Measurements from ENCODE around the gene LIN7A.

The LIN7A gene

GRCh38 chr12:80937391-80938238, at the start of gene LIN7A:
Gene LIN7A (minus strand): TSS chr12:80937934. CDS start chr12:80937722, 212 bp downstream.
- no peak for DNase-seq

DNA sequence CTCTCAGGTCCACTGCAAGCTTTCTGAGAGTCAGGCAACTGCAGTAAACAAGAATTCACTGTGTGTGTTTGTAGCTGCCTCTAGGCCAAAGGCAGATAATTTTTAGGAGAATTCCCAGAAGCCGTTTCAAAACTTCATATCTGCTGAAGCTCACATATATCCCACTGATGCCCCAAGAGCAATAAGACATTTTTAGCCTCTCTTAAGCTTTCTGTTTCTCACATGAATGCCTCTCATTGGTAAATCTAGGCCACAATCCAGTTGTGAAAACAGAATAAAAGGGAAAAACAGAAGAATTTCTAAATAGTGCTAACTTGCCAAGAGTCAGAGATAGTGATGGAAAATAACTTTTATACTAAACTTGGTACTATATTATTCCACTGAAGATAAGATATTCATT, 48.5 kb upstream of the LIN7A start:
- no peak for DNase-seq

DNA sequence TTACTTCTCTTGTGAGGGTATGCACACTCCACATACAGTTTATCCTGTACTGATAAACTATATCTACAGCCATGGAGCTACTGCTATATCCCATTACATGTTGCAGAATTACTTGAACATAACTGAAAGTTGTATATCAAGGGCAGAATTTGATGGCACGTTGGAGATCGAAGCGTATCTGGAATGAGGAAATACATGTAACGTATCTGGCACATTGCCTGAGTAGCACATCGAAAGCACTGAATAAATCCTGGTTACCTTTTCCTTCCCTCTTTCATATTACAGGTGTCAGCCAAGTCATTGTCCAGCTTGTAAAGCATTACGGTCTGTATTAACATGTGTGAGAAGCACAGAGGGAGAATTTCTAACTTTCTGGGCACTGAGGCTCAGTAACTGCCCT, 42.1 kb upstream of the LIN7A start:
- no peak for DNase-seq

GRCh38 chr12:80979251-80979650, 41.5 kb upstream of the LIN7A start:
- no peak for DNase-seq

- no peak for DNase-seq
Measured at GRCh38 chr12:80977346-80977745, 39.6 kb upstream of the LIN7A start.

DNA sequence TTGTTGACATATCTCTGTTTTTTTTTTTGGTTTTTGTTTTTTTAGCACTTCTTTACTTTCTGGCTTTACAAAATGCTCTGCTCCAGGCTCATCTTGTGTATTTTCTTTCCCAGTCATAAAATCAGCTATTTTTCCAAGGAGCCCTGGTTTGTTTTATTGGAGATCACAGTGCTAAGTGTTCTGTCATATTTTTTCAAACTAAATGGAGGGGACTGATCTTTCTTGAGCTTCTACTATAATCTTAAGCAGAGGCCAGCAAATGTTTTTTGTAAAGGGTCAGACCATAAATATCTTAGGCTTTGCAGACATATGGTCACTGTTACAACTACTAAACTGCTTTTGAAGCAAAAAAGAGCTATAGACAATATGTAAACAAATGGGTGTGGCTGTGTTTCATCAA, 30.6 kb upstream of the LIN7A start:
- DNase-seq: no peak

DNA sequence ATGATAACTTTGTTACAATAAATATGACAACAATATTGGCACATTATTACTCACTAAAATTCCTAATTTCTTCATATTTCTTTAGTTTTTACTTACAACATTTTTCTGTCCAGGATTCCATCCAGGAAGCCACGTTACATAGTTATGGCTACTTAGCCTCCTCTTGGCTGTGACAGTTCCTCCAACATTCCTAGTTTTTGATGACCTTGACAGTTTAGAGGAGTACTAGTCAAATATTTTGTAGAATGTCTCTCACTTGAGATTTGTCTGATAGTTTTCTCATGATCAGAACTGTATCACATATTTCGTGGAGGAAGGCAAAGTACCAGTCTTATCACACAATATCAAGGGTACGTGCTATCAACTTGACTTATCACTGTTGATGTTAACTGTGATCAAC, 29.8 kb upstream of the LIN7A start:
- no peak for DNase-seq

DNA sequence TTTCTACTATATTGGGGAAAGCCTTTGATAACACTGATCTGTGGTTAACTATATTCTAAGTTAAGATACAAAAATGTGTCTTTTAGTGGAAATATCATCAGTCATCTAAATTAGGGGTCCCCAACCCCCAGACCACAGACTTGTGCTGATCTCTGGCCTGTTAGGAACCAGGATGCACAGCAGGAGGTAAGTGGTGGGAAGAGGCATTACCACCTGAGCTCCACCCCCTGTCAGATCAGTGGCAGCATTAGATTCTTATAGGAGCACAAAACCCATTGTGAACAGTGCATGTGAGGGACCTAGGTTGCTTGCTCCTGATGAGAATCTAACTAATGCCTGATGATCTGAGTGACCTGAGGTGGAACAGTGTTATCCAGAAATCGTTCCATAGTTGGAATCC, 28.3 kb upstream of the LIN7A start:
- DNase-seq: no peak

DNA sequence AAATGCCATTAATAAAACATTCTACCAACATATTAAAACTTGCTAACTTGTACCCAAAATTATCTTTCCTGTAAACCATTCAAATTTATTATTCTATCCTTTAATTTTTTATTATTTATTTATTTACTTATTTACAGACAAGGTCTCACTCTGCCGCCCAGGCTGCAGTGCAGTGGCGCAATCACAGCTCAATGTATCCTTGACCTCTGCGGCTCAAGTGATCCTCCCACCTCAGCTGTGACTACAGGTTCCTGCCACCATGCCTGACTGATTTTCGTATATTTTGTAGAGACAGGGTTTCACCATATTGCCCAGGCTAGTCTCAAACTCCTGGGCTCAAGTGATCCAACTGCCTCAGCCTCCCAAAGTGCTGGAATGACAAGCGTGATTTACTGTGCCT, 20.4 kb upstream of the LIN7A start:
- no peak for DNase-seq

DNA sequence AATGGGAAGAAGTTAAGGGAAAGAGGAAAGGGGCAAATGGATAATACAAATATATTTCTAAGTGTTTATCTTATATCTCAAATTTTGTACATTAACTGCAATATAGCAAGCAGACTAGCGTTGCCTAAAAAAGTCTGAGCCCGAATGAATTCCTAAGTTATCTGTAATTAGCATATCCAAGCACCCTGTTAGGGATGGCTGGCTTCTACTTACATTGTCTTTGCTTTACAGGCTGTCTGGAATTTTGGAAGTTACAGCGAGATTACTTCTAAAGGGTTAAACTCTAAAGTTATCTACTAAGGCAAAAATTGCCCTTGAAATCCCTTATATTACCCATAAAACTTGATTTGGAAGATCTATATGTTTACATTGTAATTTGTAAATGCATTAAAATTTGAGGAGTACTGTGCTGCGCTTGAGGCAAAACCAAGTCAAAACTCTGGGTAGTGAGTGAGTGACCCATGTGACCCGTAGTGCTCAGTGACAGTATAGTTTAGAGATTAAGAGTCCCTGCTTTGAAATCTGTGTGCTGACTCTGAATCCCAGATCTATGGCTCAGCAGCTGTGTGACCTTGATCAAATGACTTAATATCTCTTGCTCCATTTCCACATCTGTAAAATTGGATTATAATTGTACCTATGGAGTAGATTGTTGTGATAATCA, 17.3 kb upstream of the LIN7A start:
- DNase-seq: no peak

DNA sequence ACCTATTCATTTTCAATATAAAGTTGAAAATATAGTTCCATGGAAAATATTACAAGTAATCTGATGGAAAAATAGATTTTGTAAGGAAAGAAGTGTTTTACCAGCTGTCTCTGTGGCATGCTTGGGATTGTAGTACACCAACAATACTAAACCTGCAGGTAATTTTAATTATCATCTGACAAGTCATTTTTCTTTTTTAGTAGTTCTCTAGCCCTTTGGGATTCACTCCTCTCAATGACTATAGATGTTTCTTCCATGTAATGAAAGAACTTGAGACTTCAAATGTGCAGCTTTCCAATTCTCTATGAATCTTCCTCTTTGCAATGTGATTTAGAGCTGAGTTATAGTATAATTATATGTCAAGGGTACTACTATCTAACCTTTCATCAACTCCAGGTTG, 14.7 kb upstream of the LIN7A start:
- DNase-seq: no peak

DNA sequence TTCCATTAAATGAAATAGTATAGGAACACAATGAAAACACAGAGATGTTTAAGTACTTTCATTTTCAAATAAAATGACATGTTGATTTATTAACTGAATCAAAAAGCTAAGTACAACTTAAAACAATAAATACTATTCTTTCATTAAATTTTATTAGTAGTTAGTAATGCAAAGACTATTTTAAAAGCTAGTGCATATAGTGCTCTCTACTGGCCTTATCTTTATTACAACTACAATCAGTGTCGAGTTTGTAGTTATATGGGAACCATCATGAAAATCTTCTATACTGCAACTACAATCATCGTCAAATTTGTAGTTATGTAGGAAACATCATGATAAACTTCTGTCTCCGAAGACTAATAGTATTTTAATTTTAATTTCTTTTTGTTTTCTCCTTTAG, 8.9 kb upstream of the LIN7A start:
- no peak for DNase-seq

- DNase-seq: no peak
Measured at GRCh38 chr12:80943338-80943737, 5.6 kb upstream of the LIN7A start.

DNA sequence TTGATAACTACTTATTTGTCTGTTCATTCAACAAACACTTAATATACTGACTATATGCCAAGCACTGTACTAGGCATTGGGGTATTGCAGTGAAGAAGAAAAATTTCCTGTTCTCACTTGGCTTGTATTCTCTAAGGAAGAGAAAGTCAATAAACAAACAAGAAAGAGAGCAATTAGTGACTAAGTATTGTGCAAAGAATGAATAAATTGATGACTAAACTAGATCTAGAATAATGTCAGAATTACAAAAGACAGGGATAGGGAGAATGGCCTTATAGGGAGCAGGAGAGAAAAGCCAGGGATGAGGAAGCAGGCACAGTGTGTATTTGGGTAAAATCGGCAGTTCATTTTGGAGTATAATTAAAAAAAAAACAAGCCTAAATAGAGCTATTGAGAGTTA, 4.2 kb upstream of the LIN7A start:
- no peak for DNase-seq

GRCh38 chr12:80939231-80939950, 1.7 kb upstream of the LIN7A start:
- no peak for DNase-seq

- no peak for DNase-seq
Measured at GRCh38 chr12:80938397-80938796, 663 bp upstream of the LIN7A start.

DNA sequence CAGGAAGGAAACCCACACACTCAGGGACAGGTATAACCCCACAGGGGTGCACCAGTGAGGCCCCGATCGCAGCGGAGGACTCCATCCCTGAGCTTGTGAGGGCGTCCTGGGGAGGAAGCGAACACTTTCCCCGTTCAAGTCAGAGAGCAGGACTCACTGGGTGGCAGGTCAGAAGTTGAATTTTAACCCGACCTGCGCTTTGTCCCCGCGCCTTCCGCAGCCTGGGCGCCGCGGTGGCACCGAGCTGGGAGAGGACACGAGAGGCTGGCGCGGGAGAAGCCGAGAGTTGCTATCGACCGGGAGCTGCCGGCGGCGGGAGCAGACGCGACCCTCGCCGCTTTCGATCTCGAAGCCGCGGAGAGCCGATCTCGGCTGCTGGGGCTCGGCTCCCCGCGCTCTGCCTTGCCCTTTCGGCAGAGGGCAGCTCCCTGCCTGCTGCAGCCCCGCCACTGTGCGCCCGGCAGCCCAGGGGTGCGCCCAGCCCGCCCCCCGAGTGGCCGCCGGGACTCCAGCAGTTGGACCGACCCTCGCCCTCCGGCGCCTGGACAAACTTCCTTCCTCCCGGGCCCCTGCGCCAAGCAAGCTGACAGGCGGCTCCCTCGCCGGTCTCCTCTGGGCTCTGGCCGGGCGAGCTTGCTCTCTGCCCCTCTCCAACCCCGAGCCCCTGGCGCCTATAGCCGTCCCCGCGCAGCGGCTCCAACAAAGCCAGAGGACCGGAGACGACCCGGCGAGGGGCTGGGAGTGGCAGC, 918 bp downstream of the LIN7A start:
- no peak for DNase-seq

GRCh38 chr12:80936353-80936641, 1.4 kb downstream of the LIN7A start:
- no peak for DNase-seq

GRCh38 chr12:80935111-80935510, 2.6 kb downstream of the LIN7A start:
- no peak for DNase-seq

GRCh38 chr12:80925983-80926382, 11.8 kb downstream of the LIN7A start:
- DNase-seq: no peak

GRCh38 chr12:80925237-80925636, 12.5 kb downstream of the LIN7A start:
- no peak for DNase-seq

DNA sequence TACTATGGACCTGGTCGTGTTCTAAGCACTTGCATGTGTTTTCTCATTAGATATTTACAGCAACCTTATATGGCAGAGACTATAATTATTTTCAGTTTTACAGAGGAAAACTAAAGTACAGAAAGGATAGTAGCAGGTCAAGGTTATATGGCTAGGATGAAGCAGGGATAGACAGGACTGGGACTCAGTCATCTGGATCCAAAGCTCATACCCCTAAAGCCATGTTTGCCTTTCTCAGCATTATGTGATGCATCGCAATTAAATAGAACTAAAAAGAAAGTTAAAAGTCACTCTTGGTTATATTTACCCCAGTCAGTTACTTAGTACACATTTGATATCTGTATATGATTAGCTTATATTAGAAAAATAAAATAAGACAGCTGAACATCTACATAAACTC, 13.3 kb downstream of the LIN7A start:
- no peak for DNase-seq

GRCh38 chr12:80920006-80920405, 17.7 kb downstream of the LIN7A start:
- no peak for DNase-seq

Data from activated CD4-positive, alpha-beta T cell treated with anti-CD3 and anti-CD28 coated beads, Interleukin-2, amount 50 U/mL, for 48 hours (primary cell).